Activated CD4-positive, alpha-beta T cell treated with anti-CD3 and anti-CD28 coated beads for 36 hours (primary cell): ENCODE data around the gene LAMTOR4. TPM values are rescaled to one million over a fixed set of nuclear protein-coding genes. Genes with fewer than 3 reads are reported as not detected.

ENCODE experiments used
- ATAC-seq: fragments of 200-7000 bp; cut with Tn5 transposase; one replicate; pipeline ENCODE4 v1.10.0; 2021; ENCODE audit warnings: mild to moderate bottlenecking, moderate library complexity
- CTCF ChIA-PET: fragments of 350-600 bp; sonication (Branson Sonifier 250); formaldehyde crosslinking; loops from one replicate; lab custom pipeline; 2021; ENCODE audit warnings: antibody characterized with exemption; lab: Charles Lee
- POLR2A ChIA-PET: fragments of 350-600 bp; sonication (Branson Sonifier 250); formaldehyde crosslinking; loops from one replicate; lab custom pipeline; 2021; ENCODE audit warnings: antibody characterized with exemption, inconsistent platforms; lab: Charles Lee
- DNase-seq: peaks from one replicate; pipeline ENCODE4 v3.0.0-alpha.2; 2020
- H3K27ac Mint-ChIP-seq: one replicate; pipeline ENCODE4 v1.8.0; 2021; ENCODE audit warnings: mixed read lengths
- H3K27me3 Mint-ChIP-seq: one replicate; pipeline ENCODE4 v1.8.0; 2021; ENCODE audit warnings: mixed read lengths
- H3K36me3 Mint-ChIP-seq: one replicate; pipeline ENCODE4 v1.8.0; 2021; ENCODE audit warnings: low read depth, mixed read lengths
- H3K4me1 Mint-ChIP-seq: one replicate; pipeline ENCODE4 v1.8.0; 2021; ENCODE audit warnings: mixed read lengths
- H3K4me3 Mint-ChIP-seq: one replicate; pipeline ENCODE4 v1.8.0; 2021; ENCODE audit warnings: mild to moderate bottlenecking, moderate library complexity, mixed read lengths
- H3K9me3 Mint-ChIP-seq: one replicate; pipeline ENCODE4 v1.8.0; 2021; ENCODE audit warnings: low read depth, mixed read lengths
- intact Hi-C, 2 experiments: fragments of 100-400 bp; cut with DNase I in 1 of 2; cut with micrococcal nuclease in 1 of 2; formaldehyde crosslinking; loops; one replicate each; pipeline versions ENCODE4 v1.14.2 to v1.15.1; 2022 to 2024; cut with DNase I, micrococcal nuclease
- total RNA-seq, 2 experiments: library from RNA; stranded (reverse); gene quantifications; one replicate each; pipeline ENCODE4 v1.2.3, GENCODE V29; 2021

Gene LAMTOR4
- total RNA-seq, 2 experiments from 2014 or later: 69.6 to 120 TPM

DNA sequence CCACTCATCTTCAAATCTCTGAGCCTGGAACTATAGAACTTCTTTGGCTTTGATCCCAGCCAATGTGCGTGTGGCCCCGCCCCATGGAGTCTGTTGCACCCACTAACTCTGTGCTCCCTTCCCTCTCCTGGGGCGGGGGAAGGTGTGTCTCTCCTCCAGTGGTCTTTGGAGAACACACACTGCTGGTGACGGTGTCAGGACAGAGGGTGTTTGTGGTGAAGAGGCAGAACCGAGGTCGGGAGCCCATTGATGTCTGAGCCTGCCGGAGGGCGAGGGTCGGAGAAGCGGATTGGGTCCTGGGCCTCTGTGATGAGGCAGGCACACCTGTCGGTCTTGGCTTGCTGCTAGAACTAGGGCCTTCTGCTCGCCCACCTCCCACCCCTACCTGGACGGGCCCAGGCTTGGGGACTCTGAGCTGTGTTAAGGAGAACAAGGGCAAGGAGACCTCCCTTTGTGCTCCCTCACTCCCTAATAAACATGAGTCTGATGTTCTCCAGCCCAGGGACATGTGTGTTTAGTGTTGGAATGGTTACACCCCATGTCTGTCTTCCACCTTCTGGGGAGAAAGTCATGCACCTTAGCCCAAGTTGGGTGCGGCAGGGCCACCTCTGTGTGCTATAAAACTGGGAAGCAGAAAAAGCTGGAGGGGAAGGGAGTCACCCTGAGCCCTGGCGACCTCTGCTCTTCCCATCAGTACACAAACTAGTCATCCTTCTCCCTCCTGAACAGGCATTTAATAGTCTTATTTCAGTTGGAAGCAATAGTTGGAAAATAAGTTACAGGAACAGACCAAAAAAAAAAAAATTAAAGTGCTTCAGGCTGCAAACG, 5.2 kb downstream of the LAMTOR4 start:
- intact Hi-C loops: no loop called here
- H3K27me3 Mint-ChIP-seq: no peaks in the 10 kb centered on the region
- H3K27ac Mint-ChIP-seq: peak overlapping the region; percentile 42
- H3K4me3 Mint-ChIP-seq: no peak overlapping the region
- peaks cover 52% of the 10 kb centered on the region for H3K4me1 Mint-ChIP-seq
- no peak for ATAC-seq
- POLR2A ChIA-PET: no interaction called here
- no peak for DNase-seq
- CTCF ChIA-PET: interaction anchor here (1.1 kb wide), 1 partner anchor 64 kb away, joined by 6 read pairs; no protein-coding TSS in a partner anchor
- H3K9me3 Mint-ChIP-seq: no peaks in the 10 kb centered on the region
- H3K36me3 Mint-ChIP-seq: peaks cover 42% of the 10 kb centered on the region

DNA sequence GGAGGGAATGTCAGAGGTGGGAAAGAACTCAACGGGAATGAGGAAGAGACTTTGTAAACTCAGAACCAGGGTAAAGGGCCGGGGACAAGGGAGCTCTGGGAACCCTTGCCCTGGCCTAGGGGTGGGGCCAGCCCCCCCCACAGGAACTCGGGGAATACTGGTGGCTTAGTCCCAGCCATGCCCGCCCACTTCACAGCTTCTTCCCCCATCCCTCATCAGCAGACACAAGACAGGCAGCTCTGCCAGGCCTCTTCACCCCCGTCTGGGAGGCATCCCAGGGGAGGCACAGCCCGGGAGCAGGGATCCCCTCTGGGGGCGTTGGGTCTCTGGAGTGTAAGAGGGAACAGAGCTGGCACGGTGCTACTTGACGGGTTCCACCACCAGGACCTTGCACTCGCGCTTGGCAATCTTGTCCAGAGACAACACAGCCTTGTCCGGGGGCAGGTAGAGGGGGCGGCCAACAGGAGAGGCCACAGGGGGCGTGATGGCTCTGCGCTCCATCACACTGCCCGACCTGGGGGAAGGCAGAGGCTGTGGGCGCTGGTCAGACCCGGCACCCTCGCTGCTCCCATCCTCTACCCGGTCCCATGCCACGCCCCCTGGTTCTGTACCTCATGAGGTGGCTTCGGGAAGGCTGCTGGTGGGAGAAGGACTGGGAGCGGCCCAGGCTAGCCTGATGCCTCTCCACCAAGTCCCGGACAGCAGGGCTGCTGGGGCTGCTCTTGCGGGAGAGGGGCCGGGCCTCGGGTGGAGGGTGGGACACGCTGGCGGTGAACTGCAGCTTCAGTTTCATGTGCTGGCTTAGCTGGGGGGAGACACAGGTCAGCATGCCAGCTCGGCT, 6.2 kb downstream of the LAMTOR4 start:
- ATAC-seq (no peak), DNase-seq (no peak)
- H3K36me3 Mint-ChIP-seq: peaks cover 42% of the 10 kb centered on the region
- no peak overlapping the region for H3K27ac Mint-ChIP-seq
- intact Hi-C loops: loop anchor here in 1 of 2 experiments (5.0 kb wide), 1 partner anchor 537 kb away; the partner anchor contains the start of gene GIGYF1
- no peaks in the 10 kb centered on the region for H3K9me3 Mint-ChIP-seq
- H3K27me3 Mint-ChIP-seq: no peaks in the 10 kb centered on the region
- CTCF ChIA-PET: interaction anchor here (1.1 kb wide), 1 partner anchor 65 kb away, joined by 6 read pairs; no protein-coding TSS in a partner anchor
- no peak overlapping the region for H3K4me3 Mint-ChIP-seq
- POLR2A ChIA-PET: interaction anchor here (0.5 kb wide), 1 partner anchor 54 kb away, joined by 3 read pairs; the partner anchor contains the start of gene MCM7
- H3K4me1 Mint-ChIP-seq: peaks cover 57% of the 10 kb centered on the region

DNA sequence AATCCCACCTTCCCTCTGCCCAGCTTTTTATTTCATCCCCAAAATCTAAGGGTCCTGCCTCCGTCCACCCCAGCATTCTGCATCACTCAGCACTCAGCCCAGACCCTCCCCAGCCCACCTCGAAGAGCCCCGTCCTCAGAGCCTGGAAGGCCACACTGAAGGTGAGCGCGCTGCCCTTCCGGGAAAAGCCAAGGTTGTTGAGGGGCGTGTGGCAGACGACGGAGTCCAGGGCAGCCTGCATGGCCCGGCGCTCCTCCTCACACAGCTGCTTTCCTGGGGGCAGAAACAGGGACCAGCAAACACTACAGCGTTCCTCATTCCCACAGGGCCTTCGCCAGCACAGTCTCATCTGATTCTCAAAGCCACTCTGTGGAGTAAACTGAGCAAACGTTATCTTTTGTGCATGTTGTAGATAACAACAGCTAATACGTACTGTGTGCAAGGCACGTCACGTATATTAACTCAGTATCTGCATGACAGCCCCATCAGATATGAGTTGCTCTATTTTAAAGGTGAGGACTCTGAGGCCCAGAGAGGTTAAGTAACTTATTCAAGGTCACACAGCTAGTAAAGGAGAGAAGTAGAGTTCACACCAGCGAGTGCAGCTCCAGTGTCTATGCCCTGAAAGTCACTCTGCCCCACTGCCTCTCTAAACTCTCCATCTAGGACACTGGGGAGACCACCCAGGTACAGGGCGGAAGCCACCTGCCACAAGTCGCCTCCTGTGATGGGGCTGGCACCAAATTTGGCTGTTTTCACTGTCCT, 7.0 kb downstream of the LAMTOR4 start:
- H3K4me3 Mint-ChIP-seq: no peak overlapping the region
- no peak for DNase-seq
- peaks cover 49% of the 10 kb centered on the region for H3K4me1 Mint-ChIP-seq
- ATAC-seq: no peak
- intact Hi-C loops: loop anchor here in 1 of 2 experiments (5.0 kb wide), 1 partner anchor 537 kb away; the partner anchor contains the start of gene GIGYF1
- ChIA-PET POLR2A (no interaction called here), CTCF (interaction anchor here (0.7 to 1.4 kb wide), 2 partner anchors 191 to 285 kb away, joined by 3 to 5 read pairs; no protein-coding TSS in a partner anchor)
- peaks cover 35% of the 10 kb centered on the region for H3K36me3 Mint-ChIP-seq
- no peaks in the 10 kb centered on the region for H3K9me3 Mint-ChIP-seq
- peak overlapping the region; percentile 43 for H3K27ac Mint-ChIP-seq
- no peaks in the 10 kb centered on the region for H3K27me3 Mint-ChIP-seq

DNA sequence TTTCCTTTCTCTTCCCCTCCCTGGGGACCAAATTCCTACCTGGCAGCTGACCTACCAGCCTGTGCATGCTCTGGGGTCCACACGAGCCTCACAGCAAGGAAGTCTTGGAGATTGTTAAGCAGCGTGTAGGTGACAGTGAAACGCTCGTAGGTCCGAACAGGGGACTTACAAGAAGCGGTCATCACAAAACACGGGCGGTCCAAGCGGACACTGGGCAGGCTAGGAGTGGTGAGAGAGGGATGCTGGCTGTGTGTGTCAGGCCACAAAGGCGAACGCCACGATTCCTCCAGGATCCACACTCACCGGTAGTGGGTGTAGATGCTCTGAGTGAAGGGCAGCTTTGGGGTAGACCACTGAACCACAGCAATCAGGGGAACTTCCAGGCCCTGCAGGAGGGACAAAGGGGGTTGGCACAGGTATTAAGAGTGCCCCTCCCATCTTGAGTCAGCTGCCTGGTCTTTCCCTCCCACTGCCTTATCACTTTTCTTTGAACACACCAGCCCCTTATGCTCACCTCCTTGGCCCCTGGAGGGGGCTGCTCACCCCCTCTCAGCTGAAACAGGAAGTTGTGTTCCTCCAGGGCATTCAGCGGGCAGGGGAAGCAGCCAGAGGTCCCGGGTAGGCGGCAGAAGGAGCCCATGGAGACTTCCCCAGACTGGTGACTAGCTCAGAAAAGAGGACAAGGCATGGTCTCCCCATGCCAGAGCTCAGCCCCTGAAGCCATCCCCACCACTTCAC, 7.8 kb downstream of the LAMTOR4 start:
- H3K27ac Mint-ChIP-seq: peak overlapping the region; percentile 72
- peak; percentile 26 for DNase-seq
- peak; percentile 20 for ATAC-seq
- ChIA-PET POLR2A (interaction anchor here (0.5 to 1.2 kb wide), 2 partner anchors 107 to 274 kb away, joined by 3 to 4 read pairs; partner anchors contain the start of gene ZSCAN21), CTCF (interaction anchor here (0.7 to 1.6 kb wide), 5 partner anchors 24 to 284 kb away, joined by 3 to 5 read pairs (median 4); no protein-coding TSS in a partner anchor)
- peaks cover 31% of the 10 kb centered on the region for H3K36me3 Mint-ChIP-seq
- H3K4me1 Mint-ChIP-seq: peaks cover 48% of the 10 kb centered on the region
- H3K9me3 Mint-ChIP-seq: no peaks in the 10 kb centered on the region
- H3K4me3 Mint-ChIP-seq: peak overlapping the region; percentile 76
- intact Hi-C loops: loop anchor here in 1 of 2 experiments (5.0 kb wide), 1 partner anchor 536 kb away; the partner anchor contains the start of gene GIGYF1
- H3K27me3 Mint-ChIP-seq: no peaks in the 10 kb centered on the region

DNA sequence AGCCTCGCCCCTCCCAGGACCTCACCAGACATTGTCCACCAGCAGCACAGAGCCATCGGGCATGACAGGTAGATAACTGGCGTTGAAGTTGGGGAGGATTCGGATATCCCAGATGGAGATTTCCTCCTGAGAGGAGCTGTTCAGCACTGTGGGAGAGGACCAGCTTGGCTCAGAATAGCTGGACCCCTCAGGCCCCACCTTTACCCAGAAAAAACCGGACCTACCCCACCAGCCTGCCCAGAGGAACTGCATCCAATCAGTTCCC, 8.3 kb downstream of the LAMTOR4 start:
- no peaks in the 10 kb centered on the region for H3K9me3 Mint-ChIP-seq
- ChIA-PET POLR2A (interaction anchor here (1.2 kb wide), 1 partner anchor 274 kb away, joined by 4 read pairs; no protein-coding TSS in a partner anchor), CTCF (interaction anchor here (0.7 to 1.6 kb wide), 5 partner anchors 10 to 190 kb away, joined by 3 to 5 read pairs (median 4); no protein-coding TSS in a partner anchor)
- peak overlapping the region; percentile 72 for H3K27ac Mint-ChIP-seq
- DNase-seq: no peak
- no peaks in the 10 kb centered on the region for H3K27me3 Mint-ChIP-seq
- no peak for ATAC-seq
- peak overlapping the region; percentile 76 for H3K4me3 Mint-ChIP-seq
- peaks cover 27% of the 10 kb centered on the region for H3K36me3 Mint-ChIP-seq
- intact Hi-C loops: loop anchor here in 1 of 2 experiments (5.0 kb wide), 1 partner anchor 535 kb away; the partner anchor contains the start of gene GIGYF1
- H3K4me1 Mint-ChIP-seq: peaks cover 48% of the 10 kb centered on the region

DNA sequence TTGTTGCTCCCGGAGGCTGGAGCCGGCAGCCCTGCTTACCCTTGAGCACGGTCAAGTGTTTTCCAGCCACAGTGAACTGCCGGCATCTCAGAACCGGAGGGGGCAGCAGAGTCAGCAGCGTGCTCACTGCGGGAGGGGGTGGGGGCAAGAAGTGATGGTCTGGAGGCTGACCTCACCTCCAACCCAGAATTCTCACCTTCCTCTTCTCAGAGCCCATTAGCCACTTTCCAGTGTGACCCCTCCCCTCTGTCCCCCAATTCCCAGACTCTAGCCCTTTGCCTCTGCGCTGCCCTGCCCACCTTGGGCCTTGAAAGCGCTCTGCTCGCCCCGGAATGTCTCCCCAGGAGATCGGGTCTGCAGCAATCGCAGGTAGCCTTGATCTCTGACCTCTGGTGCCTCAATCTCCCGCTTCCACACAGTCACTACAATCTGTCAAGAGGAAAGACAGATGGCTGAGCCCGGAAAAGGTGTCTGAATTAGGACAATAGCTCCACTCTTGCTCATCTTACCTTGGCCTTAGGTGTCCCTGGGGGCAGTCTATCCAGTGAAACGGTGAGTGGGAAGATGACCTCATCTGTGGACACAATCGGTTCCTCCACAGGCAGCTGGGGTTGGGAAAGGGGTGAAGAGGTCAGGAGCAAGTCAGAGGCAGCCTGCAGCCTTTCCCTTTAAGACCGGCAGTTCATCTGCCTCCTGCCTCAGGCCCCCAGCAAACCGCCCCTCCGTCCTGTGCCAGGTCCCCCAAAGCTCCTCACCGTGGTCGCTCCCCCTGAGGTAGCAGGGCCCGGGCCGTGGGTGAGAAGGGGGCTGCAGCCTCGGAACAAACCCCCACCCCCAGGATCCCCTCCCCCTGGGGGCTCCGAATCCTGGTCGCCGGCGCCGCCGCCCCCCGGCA, 8.9 kb downstream of the LAMTOR4 start:
- Mint-ChIP-seq H3K27me3 (no peaks in the 10 kb centered on the region), H3K27ac (peak overlapping the region; percentile 83), H3K4me1 (peaks cover 44% of the 10 kb centered on the region), H3K36me3 (peaks cover 21% of the 10 kb centered on the region), H3K9me3 (no peaks in the 10 kb centered on the region), H3K4me3 (peak overlapping the region; percentile 76)
- CTCF ChIA-PET: interaction anchor here (0.5 to 1.6 kb wide), 7 partner anchors 10 to 464 kb away, joined by 3 to 4 read pairs (median 3); no protein-coding TSS in a partner anchor
- no peak for ATAC-seq
- intact Hi-C loops: loop anchor here (1.0 to 5.0 kb wide), 5 partner anchors 9 to 535 kb away; partner anchors contain the start of genes GPC2 (in 2 of the 2), LAMTOR4 (in 2 of the 2), STAG3 (in 2 of the 2) and GAL3ST4 (in 1 of the 2)
- POLR2A ChIA-PET: interaction anchor here (1.2 kb wide), 1 partner anchor 273 kb away, joined by 4 read pairs; no protein-coding TSS in a partner anchor
- peak; percentile 34 for DNase-seq

DNA sequence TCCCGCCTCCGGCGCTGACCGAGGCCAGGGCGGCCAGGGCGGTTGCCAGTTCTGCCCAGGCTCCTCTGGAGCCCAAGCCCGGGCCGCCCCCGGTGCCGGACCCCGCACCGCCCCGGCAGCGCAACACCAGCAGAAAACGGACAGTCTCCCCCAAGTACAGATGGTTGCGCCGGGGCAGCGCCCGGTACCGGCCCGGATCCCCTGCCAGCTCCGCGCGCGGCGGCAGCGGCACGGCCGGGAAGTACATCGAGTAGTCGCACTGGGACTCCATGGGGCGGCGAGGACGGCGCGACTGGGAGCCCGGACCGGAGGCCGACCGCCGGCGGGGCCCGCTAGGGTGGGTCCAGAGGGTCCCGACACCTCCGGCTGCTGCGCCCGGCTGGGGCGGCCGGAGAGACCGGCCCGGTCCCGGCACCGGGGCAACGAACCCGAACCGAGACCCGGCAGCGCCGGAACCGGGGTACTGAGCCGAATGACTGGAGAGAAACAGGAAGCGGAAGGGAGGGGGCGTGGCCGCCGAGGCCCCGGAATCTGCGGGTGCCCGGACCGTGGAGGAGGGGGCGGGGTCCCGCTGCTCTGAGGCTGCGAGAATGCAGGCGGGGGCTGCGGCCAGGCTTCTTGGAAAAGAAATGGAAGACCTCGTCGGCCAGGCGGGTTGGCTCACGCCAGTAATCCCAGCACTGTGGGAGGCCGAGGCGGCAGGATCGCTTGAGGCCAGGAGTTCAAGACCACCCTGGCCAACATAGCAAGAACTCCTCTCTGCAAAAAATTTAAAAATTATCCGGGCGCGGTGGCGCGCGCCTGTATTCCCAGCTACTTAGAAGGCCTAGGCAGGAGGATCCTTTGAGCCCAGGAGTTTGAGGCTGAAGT, 9.7 kb downstream of the LAMTOR4 start, which contains the start of gene TRAPPC14:
TRAPPC14 (minus strand) TSS at position 495 of the 870 bp plus-strand sequence; CDS start at position 271, 224 bp downstream.
- POLR2A ChIA-PET: interaction anchor here (0.9 kb wide), 1 partner anchor 10 kb away, joined by 9 read pairs; the partner anchor contains the start of gene LAMTOR4

DNA sequence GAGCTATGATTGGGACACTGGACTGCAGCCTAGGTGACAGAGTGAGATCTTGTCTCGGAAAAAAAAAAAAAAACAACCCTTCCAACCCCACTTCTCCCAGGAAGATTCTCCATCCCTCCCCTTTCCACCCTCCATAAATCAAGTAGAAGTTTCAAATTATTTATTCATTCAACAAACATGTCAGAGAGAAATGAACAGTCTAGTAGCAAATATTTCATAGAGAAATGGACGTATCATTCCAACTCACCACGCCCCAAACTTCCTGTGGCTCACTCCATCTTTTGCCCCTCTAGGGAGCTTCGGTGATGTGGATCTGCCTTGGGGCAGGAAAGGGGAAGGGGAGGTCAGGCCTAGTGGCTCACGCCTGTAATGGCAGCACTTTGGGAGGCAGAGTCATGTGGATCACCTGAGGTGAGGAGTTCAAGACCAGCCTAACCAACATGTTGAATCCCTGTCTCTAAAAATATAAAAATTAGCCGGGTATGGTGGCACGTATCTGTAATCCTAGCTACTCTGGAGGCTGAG, 10.4 kb downstream of the LAMTOR4 start:
- Mint-ChIP-seq H3K9me3 (no peaks in the 10 kb centered on the region), H3K4me1 (peaks cover 52% of the 10 kb centered on the region), H3K27ac (peak overlapping the region; percentile 84), H3K36me3 (peaks cover 12% of the 10 kb centered on the region), H3K4me3 (peak overlapping the region; percentile 76), H3K27me3 (no peaks in the 10 kb centered on the region)
- ChIA-PET CTCF (interaction anchor here (0.8 to 1.3 kb wide), 2 partner anchors 21 to 58 kb away, joined by 3 read pairs; no protein-coding TSS in a partner anchor), POLR2A (interaction anchor here (0.9 kb wide), 1 partner anchor 10 kb away, joined by 9 read pairs; the partner anchor contains the start of gene LAMTOR4)
- DNase-seq (peak; percentile 41), ATAC-seq (no peak)
- intact Hi-C loops: loop anchor here (2.0 to 5.0 kb wide), 2 partner anchors 18 to 533 kb away; partner anchors contain the start of genes GIGYF1 (in 1 of the 2), GPC2 (in 1 of the 2) and STAG3 (in 1 of the 2)

More for the DNA sequence above, 9.7 kb downstream of the LAMTOR4 start, which contains the start of gene TRAPPC14:
- H3K4me3 Mint-ChIP-seq: peak within 1 kb of the TSS; percentile 76
- CTCF ChIA-PET: interaction anchor here (0.5 to 1.6 kb wide), 5 partner anchors 11 to 464 kb away, joined by 3 to 4 read pairs (median 3); no protein-coding TSS in a partner anchor
- intact Hi-C loops: loop anchor here (1.0 to 5.0 kb wide), 5 partner anchors 10 to 534 kb away; partner anchors contain the start of genes GPC2 (in 2 of the 2), LAMTOR4 (in 2 of the 2), STAG3 (in 2 of the 2) and GAL3ST4 (in 1 of the 2)
- DNase-seq: peak; percentile 96
- peaks cover 15% of the 10 kb centered on the region for H3K36me3 Mint-ChIP-seq
- no peaks in the 10 kb centered on the region for H3K9me3 Mint-ChIP-seq
- H3K4me1 Mint-ChIP-seq: peaks cover 51% of the 10 kb centered on the region
- ATAC-seq: peak; percentile 82
- H3K27ac Mint-ChIP-seq: peak within 1 kb of the TSS; percentile 84
- no peaks in the 10 kb centered on the region for H3K27me3 Mint-ChIP-seq
